GM23338 (cell line): Measurements from ENCODE around the gene IFITM5. TPM values are rescaled to one million over a fixed set of nuclear protein-coding genes. Genes with fewer than 3 reads are reported as not detected.

Source experiments
- ATAC-seq: fragments of 200-7000 bp; cut with Tn5 transposase; 3 replicates; pipeline ENCODE4 v1.9.1; 2020
- DNase-seq: peaks from one replicate; pipeline ENCODE4 v3.0.0-alpha.2; 2015; ENCODE audit warnings: low spot score
- H2AFZ ChIP-seq: fragments of 200-600 bp; sonication (generic); 2 replicates; pipeline ENCODE4 v1.8.0; 2016; ENCODE audit warnings: antibody characterized with exemption, mild to moderate bottlenecking, moderate library complexity
- H3F3A ChIP-seq: fragments of 200-600 bp; sonication (generic); replicated peaks from 2 replicates; pipeline ENCODE4 v1.8.0; 2017; ENCODE audit warnings: antibody characterized with exemption, mixed run types, low read depth
- H3K27ac ChIP-seq: fragments of 200-600 bp; sonication (generic); 2 replicates; pipeline ENCODE4 v1.6.1; 2016; ENCODE audit warnings: low read depth
- H3K27me3 ChIP-seq: fragments of 200-600 bp; sonication (generic); 2 replicates; pipeline ENCODE4 v1.8.0; 2016; ENCODE audit warnings: mild to moderate bottlenecking, mixed run types, moderate library complexity; ENCODE audit not compliant: insufficient read depth
- H3K36me3 ChIP-seq: fragments of 200-600 bp; sonication (generic); 2 replicates; pipeline ENCODE4 v1.8.0; 2016; ENCODE audit warnings: mild to moderate bottlenecking; ENCODE audit not compliant: insufficient read depth
- H3K4me1 ChIP-seq: fragments of 200-600 bp; sonication (generic); 2 replicates; pipeline ENCODE4 v1.8.0; 2016; ENCODE audit warnings: mild to moderate bottlenecking, moderate library complexity; ENCODE audit not compliant: insufficient read depth
- H3K4me2 ChIP-seq: fragments of 200-600 bp; sonication (generic); 2 replicates; pipeline ENCODE4 v1.7.1; 2017; ENCODE audit warnings: mixed run types
- H3K4me3 ChIP-seq: fragments of 200-600 bp; sonication (generic); 2 replicates; pipeline ENCODE4 v1.6.1; 2016; ENCODE audit warnings: mixed run types
- H3K79me2 ChIP-seq: fragments of 200-600 bp; sonication (generic); replicated peaks from 2 replicates; pipeline ENCODE4 v1.8.0; 2017; ENCODE audit warnings: mild to moderate bottlenecking; ENCODE audit not compliant: insufficient read depth
- H3K9me2 ChIP-seq: fragments of 200-600 bp; sonication (generic); 2 replicates; pipeline ENCODE4 v1.8.0; 2017; ENCODE audit not compliant: insufficient read depth
- H4K20me1 ChIP-seq: fragments of 200-600 bp; sonication (generic); replicated peaks from 2 replicates; pipeline ENCODE4 v1.8.0; 2017; ENCODE audit warnings: mild to moderate bottlenecking; ENCODE audit not compliant: insufficient read depth
- H3K27ac Mint-ChIP-seq: 2 replicates; pipeline ENCODE4 v1.8.0; 2020; ENCODE audit warnings: inconsistent platforms, mild to moderate bottlenecking, moderate library complexity, mixed read lengths
- H3K27me3 Mint-ChIP-seq: 3 replicates; pipeline ENCODE4 v1.8.0; 2022; ENCODE audit warnings: low read depth, mild to moderate bottlenecking, moderate library complexity, mixed read lengths, inconsistent platforms; ENCODE audit not compliant: insufficient read depth, poor library complexity
- H3K36me3 Mint-ChIP-seq: 3 replicates; pipeline ENCODE4 v1.8.0; 2021; ENCODE audit warnings: low read depth, mild to moderate bottlenecking, inconsistent platforms, moderate library complexity, mixed read lengths
- H3K4me1 Mint-ChIP-seq: 3 replicates; pipeline ENCODE4 v1.8.0; 2020; ENCODE audit warnings: mild to moderate bottlenecking, inconsistent platforms, mixed read lengths
- H3K4me3 Mint-ChIP-seq: 3 replicates; pipeline ENCODE4 v1.8.0; 2021; ENCODE audit warnings: moderate library complexity, mild to moderate bottlenecking, inconsistent platforms, mixed read lengths
- H3K9me3 Mint-ChIP-seq: 3 replicates; pipeline ENCODE4 v1.8.0; 2020; ENCODE audit warnings: moderate library complexity, mild to moderate bottlenecking, inconsistent platforms, mixed read lengths
- CREB1 ChIP-seq: fragments of 250-450 bp; sonication (Bioruptor Pico); IDR thresholded peaks from 2 replicates; pipeline ENCODE4 v1.5.0; 2020; ENCODE audit warnings: low read depth, mild to moderate bottlenecking, moderate library complexity
- ETS1 ChIP-seq: IDR thresholded peaks from 2 replicates; pipeline ENCODE4 v1.6.1; 2016; ENCODE audit warnings: antibody characterized with exemption
- JUNB ChIP-seq: IDR thresholded peaks from one replicate; pipeline ENCODE4 v1.6.1; 2016; ENCODE audit warnings: antibody characterized with exemption; ENCODE audit not compliant: unreplicated experiment
- NANOG ChIP-seq: IDR thresholded peaks from 2 replicates; pipeline ENCODE4 v1.6.1; 2016; ENCODE audit warnings: antibody characterized with exemption, borderline replicate concordance
- POLR2AphosphoS5 ChIP-seq: IDR thresholded peaks from 2 replicates; pipeline ENCODE4 v1.6.1; 2016; ENCODE audit warnings: antibody characterized with exemption, low read depth
- REST ChIP-seq: IDR thresholded peaks from one replicate; pipeline ENCODE4 v1.6.1; 2018; ENCODE audit warnings: antibody characterized with exemption; ENCODE audit not compliant: unreplicated experiment
- STAT1 ChIP-seq: IDR thresholded peaks from one replicate; pipeline ENCODE4 v1.6.1; 2016; ENCODE audit warnings: antibody characterized with exemption; ENCODE audit not compliant: unreplicated experiment
- polyA plus RNA-seq: library from polyadenylated mRNA; unstranded; fragments of >200 nt; fragmentation: Nextera tagmentation; extraction: Ambion mirVana; gene quantifications from 2 replicates; pipeline ENCODE4 v1.2.1, GENCODE V29; 2016
- total RNA-seq: library from RNA; depleted of rRNA; stranded (reverse); fragments of >200 nt; shearing (Covaris generic); gene quantifications from 2 replicates; pipeline ENCODE4 v1.2.3, GENCODE V29; 2014

IFITM5 gene
- total and polyA plus RNA-seq, 2 experiments from 2014 or later = not detected

- H3K36me3 Mint-ChIP-seq = no peaks in the 10 kb centered on the region; the same call in 2 of the 3 replicates
- no peak overlapping the region for H2AFZ ChIP-seq
- no peak overlapping the region for H3K4me3 ChIP-seq
- H3K79me2 ChIP-seq = no peaks in the 10 kb centered on the region
- peaks cover 14% of the 10 kb centered on the region for H3F3A ChIP-seq
- no peaks in the 10 kb centered on the region for H3K9me2 ChIP-seq
- H3K4me2 ChIP-seq = no peak overlapping the region
- H3K27ac ChIP-seq = no peak overlapping the region
- H3K4me1 Mint-ChIP-seq = peaks cover 16% of the 10 kb centered on the region
- ATAC-seq (no peak), DNase-seq (no peak)
- H3K27me3 Mint-ChIP-seq = peaks cover 11% of the 10 kb centered on the region
- no peaks in the 10 kb centered on the region for H3K27me3 ChIP-seq
- no peak overlapping the region for H3K27ac Mint-ChIP-seq
- H4K20me1 ChIP-seq = no peaks in the 10 kb centered on the region
- peaks cover 3% of the 10 kb centered on the region for H3K9me3 Mint-ChIP-seq
- peaks cover 20% of the 10 kb centered on the region for H3K4me1 ChIP-seq
- H3K36me3 ChIP-seq = no peaks in the 10 kb centered on the region
- no peak for TF ChIP-seq JUNB
- TF ChIP-seq NANOG = no peak
- no peak for TF ChIP-seq CREB1 (CRISPR knock-in tag)
- no peak for TF ChIP-seq STAT1
- no peak for TF ChIP-seq REST
- no peak overlapping the region for H3K4me3 Mint-ChIP-seq
These were observed 47.2 kb upstream of the IFITM5 start for GRCh38 chr11:346529-346928.

- Mint-ChIP-seq H3K27me3 (peaks cover 9% of the 10 kb centered on the region), H3K4me1 (peaks cover 21% of the 10 kb centered on the region), H3K4me3 (no peak overlapping the region)
- TF ChIP-seq POLR2AphosphoS5 (no peak), JUNB (no peak), NANOG (no peak), ETS1 (no peak), REST (no peak)
These were observed 45.7 kb upstream of the IFITM5 start for GRCh38 chr11:344836-345578.

More at GRCh38 chr11:344836-345578, 45.7 kb upstream of the IFITM5 start:
- Histone ChIP-seq H3F3A (peaks cover 11% of the 10 kb centered on the region), H3K9me2 (no peaks in the 10 kb centered on the region), H3K4me2 (no peak overlapping the region), H3K27ac (no peak overlapping the region), H3K4me3 (no peak overlapping the region), H4K20me1 (no peaks in the 10 kb centered on the region), H3K79me2 (no peaks in the 10 kb centered on the region), H3K27me3 (no peaks in the 10 kb centered on the region), H3K36me3 (no peaks in the 10 kb centered on the region), H3K4me1 (peaks cover 12% of the 10 kb centered on the region), H2AFZ (no peak overlapping the region)
- H3K36me3 Mint-ChIP-seq = no peaks in the 10 kb centered on the region; the same call in 1 of the 3 replicates
- H3K9me3 Mint-ChIP-seq = peaks cover 3% of the 10 kb centered on the region
- no peak overlapping the region for H3K27ac Mint-ChIP-seq
- ATAC-seq = no peak
- DNase-seq = no peak
